Muscle layer of colon (tissue), 2 donors: ENCODE measurements around the gene NXF1.

Experiments used
- H3K27ac ChIP-seq: one replicate; pipeline ENCODE4 v1.7.0; 2013; ENCODE audit warnings: low read depth, mild to moderate bottlenecking, low read length, moderate library complexity
- H3K27me3 ChIP-seq, 2 donors: one replicate each; pipeline ENCODE4 v1.7.0; 2013; ENCODE audit warnings: low read length in 2 of 2, mild to moderate bottlenecking in 2 of 2; ENCODE audit not compliant: insufficient read depth in 2 of 2, control insufficient read depth in 1 of 2
- H3K36me3 ChIP-seq: one replicate; pipeline ENCODE4 v1.7.0; 2013; ENCODE audit warnings: mild to moderate bottlenecking, low read length; ENCODE audit not compliant: insufficient read depth
- H3K4me1 ChIP-seq: one replicate; pipeline ENCODE4 v1.7.0; 2013; ENCODE audit warnings: mild to moderate bottlenecking, low read length; ENCODE audit not compliant: insufficient read depth
- H3K4me3 ChIP-seq, 2 donors: one replicate each; pipeline ENCODE4 v1.7.0; 2013; ENCODE audit warnings: low read length in 2 of 2, low read depth in 1 of 2, mild to moderate bottlenecking in 1 of 2, moderate library complexity in 1 of 2
- H3K9ac ChIP-seq: one replicate; pipeline ENCODE4 v1.7.0; 2013; ENCODE audit warnings: low read length
- H3K9me3 ChIP-seq: one replicate; pipeline ENCODE4 v1.7.0; 2013; ENCODE audit warnings: mild to moderate bottlenecking, low read length
- donor health status: abdominal sarcoma.
- donor health status: Adenocarcinoma of cecum.

The NXF1 gene

DNA sequence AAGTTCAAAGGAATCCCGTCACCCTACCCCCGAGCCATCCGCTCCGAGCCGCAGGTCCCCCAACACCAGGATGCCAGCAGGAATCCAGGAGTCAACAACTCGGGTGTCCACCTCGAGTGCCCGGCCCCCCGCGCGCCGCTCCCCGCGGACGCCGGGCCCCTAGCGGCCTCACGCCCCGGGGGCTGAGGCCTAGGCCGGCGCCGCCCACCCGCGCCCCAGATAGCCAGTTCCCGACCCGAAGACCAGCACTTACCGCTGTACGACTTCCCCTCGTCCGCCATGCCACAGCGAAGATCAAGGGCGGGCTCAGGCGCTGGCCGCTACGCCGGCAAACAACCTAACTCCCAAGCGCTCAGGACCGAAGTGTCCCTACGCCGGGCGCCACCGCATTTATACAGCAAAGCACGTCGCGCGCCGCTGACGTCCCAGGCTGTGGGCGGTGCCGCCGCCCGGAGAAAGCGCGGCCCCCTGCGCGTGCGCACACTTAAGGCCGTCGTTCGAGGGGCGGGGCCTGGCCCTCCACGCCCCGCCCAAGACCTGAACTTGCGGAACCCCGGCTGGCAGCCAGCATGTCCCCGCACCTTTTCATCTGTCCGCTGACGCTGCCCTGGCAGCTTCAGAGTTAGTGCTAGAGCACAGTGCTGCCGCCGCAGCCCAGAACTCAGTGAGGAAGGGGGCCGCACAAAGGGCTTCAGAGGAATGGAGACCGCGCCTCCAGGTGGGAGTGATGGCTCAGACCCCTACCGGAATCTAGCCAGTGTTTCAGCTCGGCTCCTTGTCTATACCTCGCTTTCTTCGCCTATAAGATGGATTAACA is at the start of gene NXF1:
NXF1 (minus strand) TSS at position 365 of the 817 bp plus-strand sequence; CDS start at position 281, 84 bp downstream.
- Histone ChIP-seq H3K27me3 (no peaks in the 10 kb centered on the region), H3K9me3 (no peaks in the 10 kb centered on the region), H3K36me3 (peaks cover 34% of the 10 kb centered on the region), H3K4me3 (peak within 1 kb of the TSS; percentile 84 to 93), H3K4me1 (peaks cover 18% of the 10 kb centered on the region), H3K9ac (peak within 1 kb of the TSS; percentile 89), H3K27ac (peak within 1 kb of the TSS; percentile 87)

- no peaks in the 10 kb centered on the region for H3K27me3 ChIP-seq
- H3K9me3 ChIP-seq, result no peaks in the 10 kb centered on the region
- peaks cover 37% of the 10 kb centered on the region for H3K36me3 ChIP-seq
- H3K4me3 ChIP-seq, result peak overlapping the region; percentile 97 to 100
- peak overlapping the region; percentile 64 for H3K27ac ChIP-seq
- H3K9ac ChIP-seq, result peak overlapping the region; percentile 75
- H3K4me1 ChIP-seq, result peaks cover 28% of the 10 kb centered on the region
Measured at GRCh38 chr11:62854013-62854824, 49.0 kb upstream of the NXF1 start.

GRCh38 chr11:62853279-62853965 is 48.2 kb upstream of the NXF1 start:
- no peaks in the 10 kb centered on the region for H3K9me3 ChIP-seq
- peaks cover 28% of the 10 kb centered on the region for H3K4me1 ChIP-seq
- peaks cover 37% of the 10 kb centered on the region for H3K36me3 ChIP-seq
- no peaks in the 10 kb centered on the region for H3K27me3 ChIP-seq
- no peak overlapping the region for H3K4me3 ChIP-seq
- no peak overlapping the region for H3K27ac ChIP-seq
- H3K9ac ChIP-seq, result no peak overlapping the region

DNA sequence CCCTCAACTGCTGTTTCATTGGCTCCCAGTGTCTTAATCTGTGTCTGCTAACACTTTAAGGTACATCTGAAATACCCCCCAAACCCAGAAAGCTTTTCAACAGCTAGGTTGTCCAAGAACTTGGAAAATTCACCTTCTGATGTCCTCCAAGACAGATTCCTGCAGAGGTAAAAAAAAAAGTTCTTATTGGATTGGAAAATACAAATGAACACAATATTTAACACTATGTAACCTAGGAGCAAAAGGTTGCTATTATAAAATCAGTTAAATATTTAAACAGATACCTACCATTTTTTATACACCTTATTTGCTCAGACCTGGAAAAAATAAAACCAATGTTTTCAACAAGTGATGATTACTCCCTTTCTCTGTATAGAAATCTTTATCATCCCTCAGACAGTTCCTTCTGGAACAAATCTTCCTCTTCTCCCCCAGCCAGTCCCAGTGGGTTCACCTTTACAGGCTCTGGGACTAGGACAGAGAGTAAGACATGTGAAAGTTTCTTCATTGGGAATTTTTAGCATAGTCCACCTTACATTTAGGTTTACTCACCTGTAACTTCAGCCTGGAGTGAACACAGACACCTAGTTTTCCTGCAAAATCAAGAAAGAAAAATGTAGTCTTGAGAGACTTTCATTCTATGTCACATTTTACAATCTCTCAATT is 47.4 kb upstream of the NXF1 start:
- Histone ChIP-seq H3K9me3 (no peaks in the 10 kb centered on the region), H3K27ac (no peak overlapping the region), H3K4me1 (peaks cover 28% of the 10 kb centered on the region), H3K36me3 (peaks cover 37% of the 10 kb centered on the region), H3K9ac (no peak overlapping the region), H3K27me3 (no peaks in the 10 kb centered on the region), H3K4me3 (no peak overlapping the region)

DNA sequence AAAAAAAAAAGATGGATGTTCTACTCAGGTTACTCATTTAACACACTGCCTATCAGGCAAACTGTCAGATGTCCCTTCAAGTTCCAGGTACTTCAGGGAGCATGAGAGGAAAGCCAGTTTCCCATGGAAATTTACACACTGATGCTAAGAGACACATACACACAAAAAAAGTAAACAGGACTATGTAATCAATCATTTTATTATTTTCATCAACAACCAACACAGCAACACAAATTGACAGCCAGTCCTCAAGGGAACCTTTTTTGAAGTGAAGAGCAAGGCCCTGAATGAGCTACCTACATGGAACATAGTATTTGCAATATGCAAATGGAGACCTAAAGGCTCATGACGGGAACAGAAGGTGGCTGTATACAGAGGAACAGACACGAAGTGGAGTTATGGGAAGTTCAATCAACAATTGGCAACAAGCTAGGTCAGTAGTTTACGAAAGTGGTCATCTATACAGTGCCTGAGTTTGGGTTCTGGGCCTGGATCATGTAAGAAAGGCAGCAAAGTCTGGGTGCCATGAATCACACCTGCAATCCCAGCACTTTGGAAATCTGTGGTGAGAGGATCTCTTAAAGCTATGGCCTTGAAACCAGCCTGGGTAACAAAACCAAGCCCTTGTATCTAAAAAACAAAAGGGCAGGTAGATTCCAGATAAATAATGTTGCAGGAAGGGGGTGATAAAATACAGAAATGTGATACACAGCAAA is 46.7 kb upstream of the NXF1 start:
- H3K27ac ChIP-seq, result no peak overlapping the region
- H3K36me3 ChIP-seq, result peaks cover 37% of the 10 kb centered on the region
- H3K27me3 ChIP-seq, result no peaks in the 10 kb centered on the region
- H3K9ac ChIP-seq, result no peak overlapping the region
- no peak overlapping the region for H3K4me3 ChIP-seq
- peaks cover 28% of the 10 kb centered on the region for H3K4me1 ChIP-seq
- no peaks in the 10 kb centered on the region for H3K9me3 ChIP-seq

DNA sequence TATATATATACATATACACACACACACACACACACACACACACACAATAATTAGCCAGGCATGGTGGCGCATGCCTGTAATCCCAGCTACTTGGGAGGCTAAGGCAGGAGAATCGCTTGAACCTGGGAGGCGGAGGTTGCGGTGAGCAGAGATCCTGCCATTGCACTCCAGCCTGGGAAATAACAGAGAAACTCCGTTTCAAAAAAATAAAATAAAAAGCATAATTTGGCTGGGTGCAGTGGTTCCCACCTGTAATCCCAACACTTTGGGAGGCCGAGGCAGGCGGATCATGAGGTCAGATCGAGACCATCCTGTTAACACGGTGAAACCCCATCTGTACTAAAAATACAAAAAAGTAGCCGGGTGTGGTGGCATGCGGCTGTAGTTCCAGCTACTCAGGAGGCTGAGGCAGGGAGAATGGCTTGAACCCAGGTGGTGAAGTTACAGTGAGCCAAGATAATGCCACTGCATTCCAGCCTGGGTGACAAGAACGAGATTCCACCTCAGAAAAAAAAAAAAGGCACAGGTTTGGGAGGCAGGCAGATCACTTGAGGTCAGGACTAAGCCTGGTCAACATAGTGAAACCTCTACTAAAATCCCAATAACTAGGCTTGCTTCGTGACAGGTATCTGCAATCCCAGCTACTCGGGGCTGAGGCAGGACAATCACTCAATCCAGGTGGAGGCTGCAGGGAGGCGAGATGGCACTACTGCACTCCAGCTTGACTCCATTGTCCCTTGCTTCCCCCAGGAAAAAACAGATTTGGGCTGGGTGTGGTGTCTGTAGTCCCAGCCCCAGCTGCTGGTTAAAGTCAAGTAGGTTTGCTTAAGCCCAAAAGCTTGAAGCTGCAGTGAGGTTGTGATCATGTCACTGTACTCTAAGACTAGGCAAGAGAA is 45.9 kb upstream of the NXF1 start:
- Histone ChIP-seq H3K27me3 (no peaks in the 10 kb centered on the region), H3K4me3 (no peak overlapping the region), H3K27ac (no peak overlapping the region), H3K9ac (no peak overlapping the region), H3K9me3 (no peaks in the 10 kb centered on the region), H3K36me3 (peaks cover 37% of the 10 kb centered on the region), H3K4me1 (peaks cover 22% of the 10 kb centered on the region)

- Histone ChIP-seq H3K36me3 (peaks cover 18% of the 10 kb centered on the region), H3K27ac (no peak overlapping the region), H3K4me1 (peaks cover under 1% of the 10 kb centered on the region), H3K4me3 (no peak overlapping the region), H3K9ac (no peak overlapping the region), H3K27me3 (no peaks in the 10 kb centered on the region), H3K9me3 (no peaks in the 10 kb centered on the region)
Measured at GRCh38 chr11:62847767-62848314, 42.6 kb upstream of the NXF1 start.

- H3K4me3 ChIP-seq, result no peak overlapping the region
- H3K27me3 ChIP-seq, result no peaks in the 10 kb centered on the region
- no peaks in the 10 kb centered on the region for H3K9me3 ChIP-seq
- H3K27ac ChIP-seq, result no peak overlapping the region
- H3K4me1 ChIP-seq, result peaks cover 5% of the 10 kb centered on the region
- no peak overlapping the region for H3K9ac ChIP-seq
- H3K36me3 ChIP-seq, result peaks cover 2% of the 10 kb centered on the region
Measured at GRCh38 chr11:62846177-62846576, 40.9 kb upstream of the NXF1 start.

DNA sequence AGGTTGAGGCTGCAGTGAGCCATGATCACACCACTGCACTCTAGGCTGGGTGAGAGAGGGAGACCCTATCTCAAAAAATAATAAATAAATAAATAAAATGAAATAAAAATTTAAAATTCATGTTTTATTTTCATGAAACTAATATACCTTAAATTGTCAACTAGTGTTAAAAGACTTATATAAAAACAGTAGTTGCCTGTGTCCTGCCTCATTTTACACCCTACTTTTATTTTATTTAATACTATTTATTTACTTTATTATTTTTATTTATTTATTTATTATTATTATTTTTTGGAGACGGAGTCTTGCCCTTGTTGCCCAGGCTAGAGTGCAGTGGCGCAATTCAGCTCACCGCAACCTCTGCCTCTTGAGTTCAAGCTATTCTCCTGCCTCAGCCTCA is 38.9 kb upstream of the NXF1 start:
- no peaks in the 10 kb centered on the region for H3K36me3 ChIP-seq
- no peaks in the 10 kb centered on the region for H3K9me3 ChIP-seq
- peaks cover 5% of the 10 kb centered on the region for H3K4me1 ChIP-seq
- no peak overlapping the region for H3K27ac ChIP-seq
- H3K27me3 ChIP-seq, result no peaks in the 10 kb centered on the region
- no peak overlapping the region for H3K4me3 ChIP-seq
- no peak overlapping the region for H3K9ac ChIP-seq

DNA sequence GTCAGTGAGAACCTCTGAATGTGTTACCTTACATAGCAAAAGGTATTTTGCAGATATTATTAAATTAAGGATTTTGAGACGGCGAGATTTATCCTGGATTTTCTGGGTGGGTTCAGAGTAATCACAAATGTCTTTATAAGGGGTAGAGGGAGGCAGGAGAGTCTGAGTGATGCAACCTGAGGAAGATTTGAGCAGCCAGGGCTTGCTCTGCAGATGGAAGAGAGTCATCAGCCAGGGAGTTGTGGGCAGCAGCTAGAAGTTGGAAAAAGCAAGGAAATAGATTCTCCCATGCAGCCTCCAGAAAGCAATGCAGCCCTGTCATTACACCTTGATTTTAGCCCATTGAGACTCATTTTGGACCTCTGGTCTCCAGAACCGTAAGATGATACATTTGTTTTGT is 38.2 kb upstream of the NXF1 start:
- no peak overlapping the region for H3K27ac ChIP-seq
- peaks cover 5% of the 10 kb centered on the region for H3K4me1 ChIP-seq
- H3K9ac ChIP-seq, result no peak overlapping the region
- H3K27me3 ChIP-seq, result no peaks in the 10 kb centered on the region
- H3K4me3 ChIP-seq, result no peak overlapping the region
- no peaks in the 10 kb centered on the region for H3K9me3 ChIP-seq
- no peaks in the 10 kb centered on the region for H3K36me3 ChIP-seq
